Activated CD4-positive, CD25-positive, alpha-beta regulatory T cell (primary cell): ENCODE measurements around the gene ETS1.

Experiments used
- DNase-seq, 4 experiments: peaks; one replicate each; lab custom pipeline; 2025; lab: John Stamatoyannopoulos, UW

Gene ETS1

DNA sequence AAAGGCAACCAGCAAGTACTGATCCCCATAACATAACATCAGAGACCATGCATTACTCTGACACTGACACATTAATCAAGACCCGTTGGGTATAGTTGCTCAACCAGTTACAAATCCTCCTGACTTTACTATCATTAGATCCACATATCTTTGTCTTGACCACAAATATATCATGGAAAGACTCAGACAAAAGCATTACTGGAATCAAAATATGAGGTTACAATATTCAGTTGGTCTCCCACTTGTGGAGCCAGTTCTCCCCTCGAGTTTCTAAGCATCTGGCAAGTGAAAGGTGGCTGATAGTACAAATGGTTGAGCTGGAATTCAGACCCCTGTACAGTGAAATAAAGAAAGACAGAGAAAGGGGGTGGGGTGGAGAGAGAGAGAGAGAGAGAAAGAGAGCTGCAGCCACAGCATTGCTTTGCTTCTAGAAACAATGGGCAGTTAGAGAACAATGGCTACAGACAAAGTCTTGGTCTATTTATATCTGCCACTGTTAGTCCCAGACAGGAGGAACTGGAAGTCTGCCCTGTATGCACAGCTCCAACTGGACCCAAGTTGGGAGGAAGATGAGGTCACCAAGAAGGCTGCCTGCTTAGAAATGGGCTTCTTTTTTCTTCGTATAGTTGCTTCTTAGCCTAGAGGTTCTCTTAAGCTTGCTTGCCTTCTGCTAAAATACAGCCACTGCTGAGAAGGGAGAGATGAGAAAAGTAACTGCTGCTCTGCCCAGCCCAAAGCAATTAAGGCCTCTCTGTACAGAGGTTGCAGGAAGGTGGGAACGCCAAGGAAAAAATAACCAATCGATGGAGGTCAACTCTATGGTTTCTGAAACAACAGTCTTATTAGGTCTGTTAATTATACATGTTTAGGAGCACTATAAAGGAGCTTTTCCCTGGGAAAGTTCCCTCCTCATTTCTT, 85.5 kb downstream of the ETS1 start:
- DNase-seq, result no peak

- DNase-seq, result no peak
Observed at GRCh38 chr11:128501008-128501407, 86.3 kb downstream of the ETS1 start.

GRCh38 chr11:128500493-128500892, 86.9 kb downstream of the ETS1 start:
- no peak for DNase-seq

DNA sequence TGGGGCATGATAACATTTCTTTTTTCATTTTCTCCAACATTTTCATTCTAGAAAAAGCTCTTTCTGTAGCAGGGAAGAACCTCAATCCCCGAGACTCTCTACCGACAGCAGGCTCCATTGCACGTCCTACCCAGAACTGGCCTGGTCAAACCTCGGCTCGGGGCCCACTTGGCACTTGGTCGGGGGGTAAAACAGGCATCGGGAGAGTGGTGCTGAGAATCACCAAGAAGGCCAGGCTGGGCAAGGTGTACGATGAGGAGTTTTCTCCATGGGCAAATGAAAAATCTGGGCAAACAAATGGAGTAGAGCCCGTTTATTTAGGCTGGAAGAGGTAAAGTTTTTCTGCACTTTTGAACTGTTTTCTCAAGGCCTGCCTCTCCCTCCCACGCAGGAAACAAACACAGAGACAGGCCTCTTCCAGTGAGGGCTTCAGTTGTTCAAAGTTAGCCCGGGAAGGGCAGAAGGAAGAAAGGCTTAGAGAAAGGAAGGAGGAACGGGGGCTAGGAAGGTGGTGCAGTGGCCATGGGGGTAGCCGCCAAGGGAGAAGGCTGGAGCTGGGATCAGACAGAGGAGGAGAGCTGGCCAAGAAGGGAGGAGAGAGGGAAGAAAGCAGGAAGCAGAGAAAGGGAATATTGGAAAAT, 87.6 kb downstream of the ETS1 start:
- no peak for DNase-seq

GRCh38 chr11:128498721-128499245, 88.6 kb downstream of the ETS1 start:
- DNase-seq, result no peak

DNA sequence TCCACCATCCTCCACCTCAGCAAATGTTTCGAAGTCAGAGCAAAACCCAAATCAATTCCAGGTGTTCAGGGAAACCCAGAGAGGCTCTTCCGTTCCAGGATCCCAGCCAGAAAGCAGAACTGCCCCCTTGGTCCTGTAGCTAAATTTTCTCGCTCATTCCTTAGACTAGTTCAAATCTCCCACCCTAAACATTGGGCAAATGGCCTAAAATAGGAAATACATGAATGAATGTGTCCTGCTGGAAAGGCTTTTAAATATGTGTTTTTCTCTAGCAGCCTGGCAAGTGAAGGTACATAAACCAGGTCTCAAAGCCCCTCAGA, 89.6 kb downstream of the ETS1 start:
- no peak for DNase-seq

- DNase-seq, result no peak
Observed at GRCh38 chr11:128497061-128497775, 90.1 kb downstream of the ETS1 start.

DNA sequence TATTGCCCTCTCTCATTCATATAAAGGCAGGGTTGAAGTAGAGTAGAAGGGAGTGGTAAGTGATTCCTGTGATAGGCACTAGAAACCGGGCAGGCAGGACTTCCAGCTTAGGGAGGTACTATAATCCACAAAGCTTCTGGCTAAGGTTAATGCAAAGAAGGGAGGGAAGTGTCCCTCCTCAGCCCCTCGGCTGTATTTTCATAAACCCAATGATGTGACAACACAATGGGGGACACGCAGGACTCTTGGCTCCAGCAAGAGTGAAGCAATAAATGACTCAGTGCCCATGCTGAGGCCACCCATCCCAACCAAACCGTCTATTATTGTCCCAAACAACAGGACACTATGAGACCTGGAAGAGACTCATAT, 90.7 kb downstream of the ETS1 start:
- DNase-seq, result no peak

- no peak for DNase-seq
Observed at GRCh38 chr11:128496249-128496648, 91.1 kb downstream of the ETS1 start.

- DNase-seq, result no peak
Observed at GRCh38 chr11:128494418-128495332, 92.7 kb downstream of the ETS1 start.

- DNase-seq, result no peak
Observed at GRCh38 chr11:128493570-128493965, 93.8 kb downstream of the ETS1 start.

DNA sequence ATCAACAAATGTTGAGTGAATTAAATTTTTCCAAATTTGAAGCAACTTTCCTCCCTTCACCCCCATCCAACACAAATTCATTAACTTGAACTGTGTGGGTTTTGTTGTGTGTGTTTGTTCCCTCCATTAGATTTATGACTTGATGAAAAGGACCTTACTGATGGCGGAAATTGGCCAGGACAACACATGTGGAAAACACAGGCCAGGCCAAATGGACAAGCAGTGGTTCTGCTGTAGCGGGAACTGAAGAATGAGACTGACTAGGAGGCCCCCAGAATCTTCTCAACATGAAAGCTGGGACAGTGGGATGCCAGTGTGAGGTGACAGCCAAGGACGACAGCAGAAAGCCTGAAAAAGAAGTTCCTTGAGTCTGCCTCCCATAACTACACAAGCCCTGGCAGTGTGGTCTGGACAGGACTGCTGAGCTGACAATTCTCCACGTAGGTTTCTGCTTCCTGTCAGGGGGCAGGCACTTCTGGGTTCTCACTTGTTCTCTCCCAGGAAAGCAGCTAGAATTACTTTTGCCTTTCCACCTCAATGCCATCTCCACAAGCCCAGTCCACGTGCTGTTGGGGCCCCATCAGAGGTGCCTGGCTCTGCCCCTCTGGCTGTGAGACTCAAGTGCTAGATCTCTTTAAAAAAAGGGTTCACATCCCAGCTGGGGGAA, 94.3 kb downstream of the ETS1 start:
- no peak for DNase-seq

GRCh38 chr11:128492461-128492860, 94.9 kb downstream of the ETS1 start:
- no peak for DNase-seq

DNA sequence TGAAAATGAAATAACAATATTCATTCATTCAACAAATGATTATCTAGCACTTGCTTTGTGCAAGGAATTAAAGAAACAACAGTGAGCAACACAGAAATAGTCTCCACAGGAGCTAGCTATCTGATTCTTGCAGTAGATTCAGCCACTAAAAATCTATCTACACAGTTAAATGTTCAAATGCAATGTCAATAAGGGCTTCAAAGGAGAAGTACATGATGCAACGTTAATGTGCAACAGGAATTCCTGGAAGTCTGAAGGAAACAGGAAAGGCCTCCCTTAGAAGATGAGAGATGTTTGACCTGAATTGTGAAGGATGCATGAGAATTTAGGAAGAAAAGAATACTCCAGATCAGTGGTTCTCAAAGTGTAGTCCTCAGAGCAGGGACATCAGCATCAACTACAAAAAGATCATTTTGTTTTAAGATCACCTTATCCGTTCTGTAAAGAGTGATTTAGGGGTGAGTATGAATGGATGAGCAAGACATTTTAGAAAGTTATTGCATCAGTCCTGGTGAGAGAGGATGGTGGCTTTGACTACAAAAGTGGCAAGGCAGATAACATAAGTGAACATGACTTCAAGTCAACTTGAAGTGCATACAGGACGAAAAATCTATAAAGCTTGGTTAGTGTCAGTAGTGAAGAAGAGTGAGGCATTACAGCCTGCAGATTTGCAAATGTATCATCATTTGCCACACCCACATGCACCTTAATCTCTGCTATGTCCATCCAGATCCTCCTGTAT, 96.0 kb downstream of the ETS1 start:
- no peak for DNase-seq

- DNase-seq, result no peak
Observed at GRCh38 chr11:128490092-128490491, 97.3 kb downstream of the ETS1 start.

GRCh38 chr11:128488471-128488870, 98.9 kb downstream of the ETS1 start:
- DNase-seq, result no peak

GRCh38 chr11:128487978-128488377, 99.4 kb downstream of the ETS1 start:
- DNase-seq, result no peak

GRCh38 chr11:128484172-128484571, 103.2 kb downstream of the ETS1 start:
- no peak for DNase-seq

DNA sequence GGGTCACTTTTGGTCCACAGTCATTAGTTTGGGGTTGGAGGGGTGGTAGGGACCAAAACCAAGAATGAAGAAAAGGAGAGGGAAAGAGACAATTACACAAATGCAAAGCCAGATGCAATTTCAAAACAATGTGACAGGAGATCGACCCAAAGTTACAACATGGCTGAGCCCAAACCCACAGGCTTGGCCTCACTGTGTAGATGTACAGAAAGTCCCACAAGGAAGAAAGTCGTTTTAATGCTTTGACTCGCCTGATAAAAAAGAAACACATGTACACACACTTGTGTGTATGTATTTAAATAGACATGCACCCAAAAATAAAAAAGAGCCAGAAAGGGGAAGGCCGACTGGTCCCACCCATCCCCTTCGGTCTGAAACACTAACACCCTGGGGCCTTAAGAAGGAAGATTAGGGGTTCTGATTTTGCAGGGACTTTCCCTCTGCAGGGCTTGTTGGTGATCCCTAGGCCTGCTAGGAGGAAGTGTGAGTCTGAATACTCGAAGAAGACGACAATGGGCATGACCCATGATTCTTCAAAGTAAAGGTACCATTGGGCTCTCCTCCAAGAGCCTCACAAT, 104.1 kb downstream of the ETS1 start:
- DNase-seq, result no peak
